ENCODE data around the gene TMEM200B. TPM values are rescaled to one million over a fixed set of nuclear protein-coding genes. Genes with fewer than 3 reads are reported as not detected.

Gene TMEM200B
- polyA plus RNA-seq, 12 donors = 4.4 to 11.1 (median 6.7) TPM; not detected in 1

Other genes starting within 250 kb of the TMEM200B start
- 10 to 100 TPM in 6 of 12 donors, 1 to 10 TPM in 5, not detected in 1; 4.9 to 49.4 (median 12.6) TPM for gene EPB41, start 209.3 kb downstream of the TMEM200B start, polyA plus RNA-seq (ENCODE audit: insufficient read length in 12 of 12)
- 100 to 1,000 TPM in 2 of 12 donors, 10 to 100 TPM in 10; 50.8 to 138 (median 63.4) TPM for gene SRSF4, start 58.0 kb upstream of the TMEM200B start, polyA plus RNA-seq (ENCODE audit: insufficient read length in 12 of 12)
- gene MECR, start 107.0 kb upstream of the TMEM200B start, polyA plus RNA-seq (ENCODE audit: insufficient read length in 12 of 12) = 10 to 100 TPM in 11 of 12 donors, not detected in 1; 17.7 to 25.1 (median 23.3) TPM
- gene PTPRU, start 112.6 kb upstream of the TMEM200B start, polyA plus RNA-seq (ENCODE audit: insufficient read length in 12 of 12) = 10 to 100 TPM in 7 of 12 donors, 1 to 10 TPM in 4, not detected in 1; 7.2 to 26.3 (median 12.0) TPM

Data from muscle of arm (tissue), 12 donors.